H9 (cell line): ENCODE data around the gene TSPYL6. TPM values are rescaled to one million over a fixed set of nuclear protein-coding genes. Genes with fewer than 3 reads are reported as not detected.

Source experiments
- DNase-seq: peaks from one replicate; pipeline ENCODE4 v3.0.0-alpha.2; 2017
- H2AFZ ChIP-seq: one replicate; pipeline ENCODE4 v1.6.1; 2013; ENCODE audit warnings: mild to moderate bottlenecking, low read length, control low read depth, moderate library complexity
- H2AK5ac ChIP-seq: 2 replicates; pipeline ENCODE4 v1.6.1; 2013; ENCODE audit warnings: low read length, control low read depth, mixed read lengths; ENCODE audit not compliant: insufficient read length
- H2BK120ac ChIP-seq: one replicate; pipeline ENCODE4 v1.6.1; 2013; ENCODE audit warnings: low read depth, mild to moderate bottlenecking, low read length, control low read depth, inconsistent platforms; ENCODE audit not compliant: poor library complexity, severe bottlenecking
- H2BK12ac ChIP-seq: 2 replicates; pipeline ENCODE4 v1.6.1; 2013; ENCODE audit warnings: low read length, control low read depth, mixed read lengths, low read depth; ENCODE audit not compliant: insufficient read length
- H2BK15ac ChIP-seq: 2 replicates; pipeline ENCODE4 v1.6.1; 2013; ENCODE audit warnings: low read depth, low read length, control low read depth
- H2BK20ac ChIP-seq: one replicate; pipeline ENCODE4 v1.6.1; 2013; ENCODE audit warnings: low read depth, mild to moderate bottlenecking, low read length, control low read depth, inconsistent platforms; ENCODE audit not compliant: poor library complexity, severe bottlenecking
- H2BK5ac ChIP-seq: 2 replicates; pipeline ENCODE4 v1.6.1; 2013; ENCODE audit warnings: low read length, control low read depth, mixed read lengths; ENCODE audit not compliant: insufficient read length
- H3K14ac ChIP-seq: 2 replicates; pipeline ENCODE4 v1.6.1; 2013; ENCODE audit warnings: low read length, control low read depth; ENCODE audit not compliant: insufficient read depth
- H3K18ac ChIP-seq: 2 replicates; pipeline ENCODE4 v1.6.1; 2013; ENCODE audit warnings: low read depth, mild to moderate bottlenecking, mixed read lengths, low read length, control low read depth; ENCODE audit not compliant: insufficient read length
- H3K23ac ChIP-seq: 2 replicates; pipeline ENCODE4 v1.6.1; 2013; ENCODE audit warnings: low read length, control low read depth, mixed read lengths, low read depth; ENCODE audit not compliant: insufficient read length
- H3K23me2 ChIP-seq: 2 replicates; pipeline ENCODE4 v1.6.1; 2013; ENCODE audit warnings: low read depth, mild to moderate bottlenecking, mixed read lengths, low read length, control low read depth; ENCODE audit not compliant: insufficient read length, poor library complexity, severe bottlenecking
- H3K27ac ChIP-seq: 2 replicates; pipeline ENCODE4 v1.5.1; 2013; ENCODE audit warnings: low read length, control low read depth, mixed read lengths, low read depth; ENCODE audit not compliant: insufficient read length
- H3K27me3 ChIP-seq: 2 replicates; pipeline ENCODE4 v1.6.1; 2013; ENCODE audit warnings: low read length, control low read depth, inconsistent platforms; ENCODE audit not compliant: insufficient read depth
- H3K4ac ChIP-seq: 2 replicates; pipeline ENCODE4 v1.6.1; 2013; ENCODE audit warnings: low read depth, mild to moderate bottlenecking, control low read depth, inconsistent platforms, low read length, moderate library complexity
- H3K4me1 ChIP-seq: 2 replicates; pipeline ENCODE4 v1.6.1; 2013; ENCODE audit warnings: low read length, control low read depth, inconsistent platforms; ENCODE audit not compliant: insufficient read depth
- H3K4me2 ChIP-seq: 2 replicates; pipeline ENCODE4 v1.6.1; 2013; ENCODE audit warnings: low read length, control low read depth, mixed read lengths; ENCODE audit not compliant: insufficient read length, insufficient read depth
- H3K56ac ChIP-seq: 2 replicates; pipeline ENCODE4 v1.6.1; 2013; ENCODE audit warnings: low read depth, mild to moderate bottlenecking, mixed read lengths, low read length, control low read depth; ENCODE audit not compliant: insufficient read length
- H3K79me1 ChIP-seq: 2 replicates; pipeline ENCODE4 v1.6.1; 2013; ENCODE audit warnings: low read depth, mild to moderate bottlenecking, moderate library complexity, low read length, control low read depth, inconsistent platforms; ENCODE audit not compliant: insufficient read depth, poor library complexity, severe bottlenecking
- H3K79me2 ChIP-seq: 2 replicates; pipeline ENCODE4 v1.6.1; 2013; ENCODE audit warnings: low read length, control low read depth, inconsistent platforms; ENCODE audit not compliant: insufficient read depth
- H3K9ac ChIP-seq: 2 replicates; pipeline ENCODE4 v1.6.1; 2013; ENCODE audit warnings: low read length, control low read depth, mixed read lengths; ENCODE audit not compliant: insufficient read length; ENCODE audit errors: extremely low read depth
- H3K9me3 ChIP-seq: one replicate; pipeline ENCODE4 v1.6.1; 2013; ENCODE audit warnings: low read depth, low read length, inconsistent platforms; ENCODE audit not compliant: control insufficient read depth
- H3T11ph ChIP-seq: one replicate; pipeline ENCODE4 v1.6.1; 2013; ENCODE audit warnings: mild to moderate bottlenecking, low read length, control low read depth, inconsistent platforms
- H4K20me1 ChIP-seq: one replicate; pipeline ENCODE4 v1.6.1; 2013; ENCODE audit not compliant: control insufficient read depth, insufficient read length, insufficient read depth
- H4K5ac ChIP-seq: 2 replicates; pipeline ENCODE4 v1.6.1; 2013; ENCODE audit warnings: low read depth, mild to moderate bottlenecking, mixed read lengths, low read length, control low read depth; ENCODE audit not compliant: insufficient read length
- H4K8ac ChIP-seq: replicated peaks from 2 replicates; pipeline ENCODE4 v1.6.1; 2013; ENCODE audit warnings: low read length, control low read depth, mixed read lengths, low read depth; ENCODE audit not compliant: insufficient read length
- H4K91ac ChIP-seq: 2 replicates; pipeline ENCODE4 v1.6.1; 2013; ENCODE audit warnings: low read depth, mild to moderate bottlenecking, moderate library complexity, mixed read lengths, low read length, control low read depth; ENCODE audit not compliant: insufficient read length
- H3K27ac Mint-ChIP-seq, 3 experiments: 2 replicates in 2 of 3; 3 replicates in 1 of 3; pipeline ENCODE4 v1.8.0; 2020 to 2021; ENCODE audit warnings: mixed read lengths in 3 of 3, mild to moderate bottlenecking in 1 of 3, moderate library complexity in 1 of 3
- H3K27me3 Mint-ChIP-seq: 2 replicates; pipeline ENCODE4 v1.8.0; 2021; ENCODE audit warnings: low read depth, mild to moderate bottlenecking, moderate library complexity, mixed read lengths
- H3K36me3 Mint-ChIP-seq, 3 experiments: 2 replicates in 2 of 3; 3 replicates in 1 of 3; pipeline ENCODE4 v1.8.0; 2020 to 2021; ENCODE audit warnings: low read depth in 3 of 3, mixed read lengths in 3 of 3; ENCODE audit not compliant: insufficient read depth in 1 of 3
- H3K4me1 Mint-ChIP-seq, 2 experiments: 2 replicates each; pipeline ENCODE4 v1.8.0; 2020; ENCODE audit warnings: mixed read lengths in 2 of 2
- H3K4me3 Mint-ChIP-seq, 2 experiments: 2 replicates in 1 of 2; 3 replicates in 1 of 2; pipeline ENCODE4 v1.8.0; 2020 to 2021; ENCODE audit warnings: mild to moderate bottlenecking in 2 of 2, mixed read lengths in 2 of 2, moderate library complexity in 1 of 2
- H3K9me3 Mint-ChIP-seq, 2 experiments: 2 replicates in 1 of 2; 3 replicates in 1 of 2; pipeline ENCODE4 v1.8.0; 2020; ENCODE audit warnings: mild to moderate bottlenecking in 2 of 2, mixed read lengths in 2 of 2, moderate library complexity in 1 of 2
- WGBS: extraction: QIAGEN DNeasy Blood & Tissue Kit; methylation state at CpG from one replicate; pipeline ENCODE4 v1.1.7; 2013; ENCODE audit warnings: missing lambda C conversion rate, low lambda C conversion rate, mixed read lengths; ENCODE audit not compliant: insufficient read length; ENCODE audit errors: extremely low coverage; 5-methylcytosine and 5-hydroxymethylcytosine counted together
- total RNA-seq: library from RNA; stranded (reverse); gene quantifications from 2 replicates; pipeline ENCODE4 v1.2.1, GENCODE V29; 2021
- TF ChIP-seq, protein P1 (sequence below): fragments of 200-600 bp; sonication (generic); conservative IDR thresholded peaks from 3 replicates; pipeline ENCODE4 v1.8.0; 2021; ENCODE audit warnings: antibody characterized with exemption, mild to moderate bottlenecking

Gene TSPYL6
- total RNA-seq, 1 experiment from 2014 or later: not detected

DNA sequence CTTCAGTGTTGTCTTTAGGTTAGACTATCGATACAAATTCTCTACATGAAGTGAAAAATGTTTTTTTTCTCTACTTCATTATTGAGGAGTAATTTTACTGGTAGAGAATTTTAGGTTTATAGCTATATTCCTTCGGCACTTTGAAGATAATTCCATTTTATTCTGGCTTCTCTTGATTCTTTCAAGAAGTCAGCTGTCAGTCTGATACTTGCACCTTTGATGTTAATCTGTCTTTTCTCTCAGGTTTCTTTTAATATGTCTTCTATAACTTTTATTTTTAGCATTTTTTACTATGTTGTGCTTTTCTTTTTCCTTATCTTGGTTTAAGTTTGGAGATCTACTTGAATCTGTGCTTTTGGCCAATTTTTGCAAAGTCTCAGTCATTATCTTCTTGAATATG is 18.6 kb downstream of the TSPYL6 start:
- Mint-ChIP-seq H3K27ac (no peak overlapping the region), H3K27me3 (no peaks in the 10 kb centered on the region; the same call in 1 of the 2 replicates), H3K36me3 (peaks cover 0 to 3% (median 2%) of the 10 kb centered on the region in 3 experiments; a peak in 3 of 7 replicates), H3K9me3 (peaks cover 3 to 7% of the 10 kb centered on the region in 2 experiments; a peak in 4 of 5 replicates), H3K4me3 (no peak overlapping the region), H3K4me1 (peaks cover 12 to 13% of the 10 kb centered on the region in 2 experiments)
- Histone ChIP-seq H2AFZ (no peak overlapping the region), H2BK120ac (no peak overlapping the region), H3T11ph (no peak overlapping the region), H2BK5ac (no peak overlapping the region), H3K9ac (no peak overlapping the region), H3K23me2 (no peaks in the 10 kb centered on the region), H3K14ac (no peak overlapping the region), H3K4ac (no peak overlapping the region), H4K5ac (no peak overlapping the region), H3K18ac (no peak overlapping the region), H3K56ac (no peak overlapping the region), H3K79me2 (no peaks in the 10 kb centered on the region), H2BK12ac (no peak overlapping the region), H3K27ac (no peak overlapping the region), H3K4me1 (no peaks in the 10 kb centered on the region), H2BK20ac (no peak overlapping the region), H3K79me1 (no peaks in the 10 kb centered on the region), H2AK5ac (no peak overlapping the region), H3K23ac (no peak overlapping the region), H3K9me3 (no peaks in the 10 kb centered on the region), H3K4me2 (no peak overlapping the region), H4K91ac (no peak overlapping the region), H4K8ac (no peak overlapping the region), H4K20me1 (no peaks in the 10 kb centered on the region), H3K27me3 (no peaks in the 10 kb centered on the region; the same call in 1 of the 2 replicates), H2BK15ac (no peak overlapping the region)
- no CpG with 5 or more reads among the region's 2 CpGs for WGBS
- no peak for DNase-seq
- TF ChIP-seq, protein P1, sequence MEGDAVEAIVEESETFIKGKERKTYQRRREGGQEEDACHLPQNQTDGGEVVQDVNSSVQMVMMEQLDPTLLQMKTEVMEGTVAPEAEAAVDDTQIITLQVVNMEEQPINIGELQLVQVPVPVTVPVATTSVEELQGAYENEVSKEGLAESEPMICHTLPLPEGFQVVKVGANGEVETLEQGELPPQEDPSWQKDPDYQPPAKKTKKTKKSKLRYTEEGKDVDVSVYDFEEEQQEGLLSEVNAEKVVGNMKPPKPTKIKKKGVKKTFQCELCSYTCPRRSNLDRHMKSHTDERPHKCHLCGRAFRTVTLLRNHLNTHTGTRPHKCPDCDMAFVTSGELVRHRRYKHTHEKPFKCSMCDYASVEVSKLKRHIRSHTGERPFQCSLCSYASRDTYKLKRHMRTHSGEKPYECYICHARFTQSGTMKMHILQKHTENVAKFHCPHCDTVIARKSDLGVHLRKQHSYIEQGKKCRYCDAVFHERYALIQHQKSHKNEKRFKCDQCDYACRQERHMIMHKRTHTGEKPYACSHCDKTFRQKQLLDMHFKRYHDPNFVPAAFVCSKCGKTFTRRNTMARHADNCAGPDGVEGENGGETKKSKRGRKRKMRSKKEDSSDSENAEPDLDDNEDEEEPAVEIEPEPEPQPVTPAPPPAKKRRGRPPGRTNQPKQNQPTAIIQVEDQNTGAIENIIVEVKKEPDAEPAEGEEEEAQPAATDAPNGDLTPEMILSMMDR: no peak
